Kidney (tissue), 14 donors: ENCODE data around the gene AACS. TPM values are rescaled to one million over a fixed set of nuclear protein-coding genes. Genes with fewer than 3 reads are reported as not detected.

Experiments
- DNase-seq, 5 donors: peaks; one replicate each; pipeline ENCODE4 v3.0.0-alpha.2; 2013 to 2020
- FAIRE-seq: peaks from 2 replicates; lab custom pipeline; 2012; peaks lifted over from hg19 to GRCh38; lab: Jason Lieb, UNC
- H3K27ac ChIP-seq, 2 donors: one replicate each; pipeline ENCODE4 v1.7.0; 2013; ENCODE audit warnings: low read depth in 2 of 2, low read length in 2 of 2, inconsistent platforms in 1 of 2
- H3K27me3 ChIP-seq: one replicate; pipeline ENCODE4 v1.7.1; 2013; ENCODE audit warnings: low read length, inconsistent platforms; ENCODE audit not compliant: control insufficient read depth, insufficient read depth
- H3K36me3 ChIP-seq, 3 donors: one replicate each; pipeline versions ENCODE4 v1.7.0 to v1.7.1; 2013; ENCODE audit warnings: low read length in 3 of 3, control low read depth in 1 of 3, inconsistent platforms in 1 of 3; ENCODE audit not compliant: insufficient read depth in 3 of 3, control insufficient read depth in 2 of 3
- H3K4me1 ChIP-seq, 3 donors: one replicate each; pipeline versions ENCODE4 v1.7.0 to v1.7.1; 2013; ENCODE audit warnings: low read length in 3 of 3, inconsistent platforms in 1 of 3, low read depth in 1 of 3; ENCODE audit not compliant: control insufficient read depth in 2 of 3, insufficient read depth in 2 of 3
- H3K4me3 ChIP-seq, 3 donors: one replicate each; pipeline versions ENCODE4 v1.7.0 to v1.8.1; 2013; ENCODE audit warnings: low read length in 3 of 3, control low read depth in 1 of 3, inconsistent platforms in 1 of 3
- H3K9ac ChIP-seq, 3 donors: one replicate each; pipeline versions ENCODE4 v1.7.0 to v1.7.1; 2013; ENCODE audit warnings: low read length in 3 of 3, control low read depth in 1 of 3, inconsistent platforms in 1 of 3
- H3K9me3 ChIP-seq, 3 donors: one replicate each; pipeline versions ENCODE4 v1.7.0 to v1.7.1; 2013; ENCODE audit warnings: low read length in 3 of 3, control low read depth in 1 of 3, inconsistent platforms in 1 of 3; ENCODE audit not compliant: control insufficient read depth in 2 of 3, insufficient read depth in 1 of 3
- intact Hi-C: fragments of 100-400 bp; cut with DNase I; formaldehyde crosslinking; loops from one replicate; pipeline ENCODE4 v1.11.1; 2022
- polyA plus RNA-seq: library from polyadenylated mRNA; stranded (reverse); fragments of 350-450 nt; fragmentation: Illumina TruSeq; extraction: RNeasy Lipid Tissue Mini Kit (QIAGEN cat#74804); gene quantifications from one replicate; pipeline ENCODE4 v1.2.3, GENCODE V29; 2014; ENCODE audit warnings: low read depth, low replicate concordance; ENCODE audit not compliant: insufficient read depth
- total RNA-seq: library from RNA; stranded (reverse); fragmentation: NEBNext Ultra II Directional; extraction: Animal tissue kit (Norgen Biotek cat#: 25700); gene quantifications from one replicate; pipeline ENCODE4 v1.2.1, GENCODE V29; 2021
- TF ChIP-seq, protein P1 (sequence below): IDR thresholded peaks from 3 replicates; pipeline ENCODE4 v1.5.1; 2012; ENCODE audit warnings: mild to moderate bottlenecking, moderate library complexity, borderline replicate concordance; ENCODE audit not compliant: insufficient read depth; ENCODE audit errors: extremely low read depth
- donor health status: control.
- donor health status: control.
- donor health status: control.
- donor health status: control.
- donor health status: control.
- donor health status: DM: yes; HTN: yes; CAD: no.
- donor health status: Normal renal cell carcinoma (clear cell type).

Gene AACS
- total and polyA plus RNA-seq, 2 donors from 2014 or later: 20.9 TPM

DNA sequence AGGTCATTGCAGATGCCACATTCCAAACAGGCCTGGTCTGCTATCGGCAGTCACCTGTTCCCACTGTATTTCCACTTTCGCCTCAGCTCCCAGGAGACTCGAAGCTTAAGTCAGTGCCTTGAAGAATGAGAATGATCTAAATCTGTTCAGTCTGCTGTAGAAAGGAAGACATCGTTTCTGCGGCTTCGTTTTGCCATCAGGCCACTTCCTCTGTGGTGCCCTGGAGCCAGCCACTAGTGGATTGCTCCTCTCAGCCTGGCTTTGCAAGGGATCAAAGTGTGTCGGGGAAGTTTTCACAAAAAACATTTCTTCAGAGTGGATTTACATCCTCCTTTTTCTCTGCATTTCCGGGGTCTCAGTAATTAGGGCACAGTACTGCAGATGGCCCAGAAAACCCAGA is 66.7 kb downstream of the AACS start:
- no peaks in the 10 kb centered on the region for H3K4me1 ChIP-seq
- DNase-seq: no peak
- H3K36me3 ChIP-seq: no peaks in the 10 kb centered on the region
- intact Hi-C loops: no loop called here
- H3K27ac ChIP-seq: no peak overlapping the region
- no peak overlapping the region for H3K9ac ChIP-seq
- FAIRE-seq: no peak
- no peaks in the 10 kb centered on the region for H3K27me3 ChIP-seq
- H3K9me3 ChIP-seq: no peaks in the 10 kb centered on the region
- TF ChIP-seq, protein P1, sequence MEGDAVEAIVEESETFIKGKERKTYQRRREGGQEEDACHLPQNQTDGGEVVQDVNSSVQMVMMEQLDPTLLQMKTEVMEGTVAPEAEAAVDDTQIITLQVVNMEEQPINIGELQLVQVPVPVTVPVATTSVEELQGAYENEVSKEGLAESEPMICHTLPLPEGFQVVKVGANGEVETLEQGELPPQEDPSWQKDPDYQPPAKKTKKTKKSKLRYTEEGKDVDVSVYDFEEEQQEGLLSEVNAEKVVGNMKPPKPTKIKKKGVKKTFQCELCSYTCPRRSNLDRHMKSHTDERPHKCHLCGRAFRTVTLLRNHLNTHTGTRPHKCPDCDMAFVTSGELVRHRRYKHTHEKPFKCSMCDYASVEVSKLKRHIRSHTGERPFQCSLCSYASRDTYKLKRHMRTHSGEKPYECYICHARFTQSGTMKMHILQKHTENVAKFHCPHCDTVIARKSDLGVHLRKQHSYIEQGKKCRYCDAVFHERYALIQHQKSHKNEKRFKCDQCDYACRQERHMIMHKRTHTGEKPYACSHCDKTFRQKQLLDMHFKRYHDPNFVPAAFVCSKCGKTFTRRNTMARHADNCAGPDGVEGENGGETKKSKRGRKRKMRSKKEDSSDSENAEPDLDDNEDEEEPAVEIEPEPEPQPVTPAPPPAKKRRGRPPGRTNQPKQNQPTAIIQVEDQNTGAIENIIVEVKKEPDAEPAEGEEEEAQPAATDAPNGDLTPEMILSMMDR: no peak
- H3K4me3 ChIP-seq: no peak overlapping the region

DNA sequence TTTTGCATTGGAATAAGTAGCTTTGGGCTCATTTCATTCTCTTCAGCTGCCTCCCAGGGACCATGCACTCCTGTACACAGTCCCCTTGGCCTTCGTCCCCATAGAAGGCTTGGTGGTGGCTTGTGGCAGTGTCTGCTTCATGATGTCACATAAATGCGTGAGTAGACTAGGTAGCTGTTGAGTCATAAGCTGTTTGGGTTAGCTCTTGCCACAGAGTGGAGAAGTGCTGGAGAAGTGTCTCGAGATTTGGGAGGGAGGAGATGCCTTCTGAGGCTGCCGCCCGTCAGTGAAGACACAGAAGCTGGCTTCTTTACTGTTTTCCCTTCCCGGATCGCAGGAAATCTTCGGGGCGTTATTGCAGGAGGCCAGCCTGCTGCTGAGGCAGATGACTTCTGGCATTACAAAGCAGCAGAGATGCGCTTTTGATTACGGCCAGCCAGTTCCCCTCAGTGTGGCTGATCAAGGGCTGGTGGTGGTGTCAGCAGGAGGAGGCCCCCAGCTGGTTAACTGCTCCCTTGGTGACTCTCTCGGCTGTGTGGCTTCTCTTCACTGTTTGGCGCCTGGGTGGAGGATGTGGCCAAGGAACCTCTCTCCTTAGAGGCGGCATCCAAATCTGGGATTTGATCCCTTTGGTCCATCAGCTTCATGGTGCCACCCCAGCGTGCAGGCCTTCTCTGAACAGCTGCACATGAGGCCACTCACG is 67.6 kb downstream of the AACS start:
- H3K4me1 ChIP-seq: no peaks in the 10 kb centered on the region
- TF ChIP-seq, protein P1: no peak
- FAIRE-seq (no peak), DNase-seq (no peak)
- no peaks in the 10 kb centered on the region for H3K27me3 ChIP-seq
- intact Hi-C loops: no loop called here
- no peak overlapping the region for H3K4me3 ChIP-seq
- no peak overlapping the region for H3K9ac ChIP-seq
- H3K36me3 ChIP-seq: no peaks in the 10 kb centered on the region
- no peaks in the 10 kb centered on the region for H3K9me3 ChIP-seq
- H3K27ac ChIP-seq: no peak overlapping the region

DNA sequence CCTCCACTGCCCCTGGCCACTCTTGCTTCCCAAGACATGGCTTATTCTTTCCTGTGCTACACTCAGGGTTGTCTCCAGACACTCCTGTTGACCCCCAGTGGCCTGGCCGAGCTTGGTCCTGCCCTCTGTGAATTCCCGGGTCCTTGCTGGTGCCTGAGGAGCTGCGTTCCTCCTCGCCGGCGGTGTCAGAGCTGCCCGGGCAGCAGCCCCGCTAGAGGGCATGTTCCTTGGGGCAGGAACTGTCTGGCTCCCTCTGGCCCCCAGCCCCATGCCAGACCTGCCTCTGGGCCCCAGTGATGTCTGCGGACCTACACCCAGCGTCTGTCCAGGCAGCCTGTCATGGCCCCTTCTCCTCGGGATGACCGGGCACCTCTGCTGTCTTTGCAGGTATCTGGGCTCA is 68.4 kb downstream of the AACS start:
- DNase-seq (no peak), FAIRE-seq (no peak)
- Histone ChIP-seq H3K27me3 (no peaks in the 10 kb centered on the region), H3K36me3 (no peaks in the 10 kb centered on the region), H3K27ac (no peak overlapping the region), H3K9me3 (no peaks in the 10 kb centered on the region), H3K4me1 (no peaks in the 10 kb centered on the region), H3K4me3 (no peak overlapping the region), H3K9ac (no peak overlapping the region)
- TF ChIP-seq, protein P1: no peak
- intact Hi-C loops: no loop called here

DNA sequence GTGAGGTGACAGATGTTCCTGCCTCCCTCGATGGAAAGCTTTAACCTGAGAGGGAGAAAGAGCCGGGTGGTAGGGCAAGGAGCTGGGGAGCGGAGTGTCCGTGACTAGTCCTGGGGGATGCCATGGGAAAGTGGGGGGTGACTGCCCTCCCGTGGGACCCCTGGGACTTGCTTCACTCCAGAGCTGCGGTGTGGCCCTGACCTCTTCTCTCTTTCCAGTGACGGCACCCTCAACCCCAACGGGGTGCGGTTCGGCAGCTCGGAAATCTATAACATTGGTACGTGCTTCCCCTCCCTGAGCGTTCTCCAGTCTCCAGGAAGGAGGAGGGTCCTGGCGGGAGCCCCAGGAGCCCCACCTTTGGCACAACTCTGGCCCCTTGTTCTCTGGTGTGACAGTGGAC is 69.3 kb downstream of the AACS start:
- DNase-seq: no peak
- Histone ChIP-seq H3K9ac (no peak overlapping the region), H3K27me3 (no peaks in the 10 kb centered on the region), H3K4me1 (no peaks in the 10 kb centered on the region), H3K27ac (no peak overlapping the region), H3K4me3 (no peak overlapping the region), H3K36me3 (no peaks in the 10 kb centered on the region), H3K9me3 (no peaks in the 10 kb centered on the region)
- FAIRE-seq: no peak
- TF ChIP-seq, protein P1: no peak
- intact Hi-C loops: no loop called here
